Kasumi-1 (cell line): ENCODE measurements around the gene IMMT.

ENCODE experiments used
- DNase-seq, 2 experiments: peaks; one replicate each; lab custom pipeline; 2025; lab: John Stamatoyannopoulos, UW

The IMMT gene

GRCh38 chr2:86142436-86143257, 52.6 kb downstream of the IMMT start:
- DNase-seq, result no peak

- DNase-seq, result no peak
These were observed 54.3 kb downstream of the IMMT start for GRCh38 chr2:86140969-86141392.

- no peak for DNase-seq
These were observed 55.3 kb downstream of the IMMT start for GRCh38 chr2:86139981-86140380.

GRCh38 chr2:86138736-86139625, 56.3 kb downstream of the IMMT start:
- no peak for DNase-seq

GRCh38 chr2:86136141-86136540, 59.1 kb downstream of the IMMT start:
- no peak for DNase-seq

GRCh38 chr2:86135653-86136052, 59.6 kb downstream of the IMMT start:
- DNase-seq, result no peak

GRCh38 chr2:86134709-86135108, 60.6 kb downstream of the IMMT start:
- no peak for DNase-seq

- no peak for DNase-seq
These were observed 70.6 kb downstream of the IMMT start for GRCh38 chr2:86124683-86125082.

- no peak for DNase-seq
These were observed 71.8 kb downstream of the IMMT start for GRCh38 chr2:86123328-86123925.

- DNase-seq, result peak in 1 of 2 experiments; percentile 11
These were observed 77.1 kb downstream of the IMMT start for GRCh38 chr2:86118130-86118529.

GRCh38 chr2:86107031-86107430, 88.2 kb downstream of the IMMT start:
- peak; percentile 5 to 16 for DNase-seq

GRCh38 chr2:86105969-86106945, 89.0 kb downstream of the IMMT start, which contains the start of gene PTCD3:
Gene PTCD3 (plus strand): TSS chr2:86106235. CDS start chr2:86106248, 13 bp downstream.
- DNase-seq, result peak; percentile 96 to 97

GRCh38 chr2:86105252-86105968, 89.9 kb downstream of the IMMT start, which contains the start of gene POLR1A:
Gene POLR1A (minus strand): TSS chr2:86105886. CDS start chr2:86105776, 110 bp downstream.
- DNase-seq, result peak; percentile 95

GRCh38 chr2:86102157-86102556, 93.1 kb downstream of the IMMT start:
- DNase-seq, result no peak

- DNase-seq, result no peak
These were observed 97.3 kb downstream of the IMMT start for GRCh38 chr2:86097913-86098312.

GRCh38 chr2:86097114-86097896, 98.0 kb downstream of the IMMT start:
- DNase-seq, result no peak

GRCh38 chr2:86094229-86094628, 101.0 kb downstream of the IMMT start:
- DNase-seq, result no peak
